ENCODE results near the gene GMDS.

GRCh38 chr6:1724616-1725015 lies 520.8 kb downstream of the GMDS start:
- no peak for TF ChIP-seq YY1 (IDR thresholded peaks at IDR 0.05; ENCODE audit: insufficient read depth, insufficient replicate concordance, low read depth, low read length)
- TF ChIP-seq SMARCE1 (IDR thresholded peaks at IDR 0.05; ENCODE audit: borderline replicate concordance) = no peak
- no peak for TF ChIP-seq NFE2L1 (CRISPR knock-in tag; IDR thresholded peaks at IDR 0.05; ENCODE audit: borderline replicate concordance)
- no peak for TF ChIP-seq ZNF274 (CRISPR knock-in tag; IDR thresholded peaks at IDR 0.05)
- TF ChIP-seq EZH2 (conservative IDR thresholded peaks at IDR 0.05; ENCODE audit: low read depth, low read length) = no peak
- no peak for TF ChIP-seq TCF7 (IDR thresholded peaks at IDR 0.05; ENCODE audit: low read depth)
- TF ChIP-seq ZNF3 (CRISPR knock-in tag; IDR thresholded peaks at IDR 0.05) = no peak
